ENCODE results near the gene CRACDL. TPM values are rescaled to one million over a fixed set of nuclear protein-coding genes. Genes with fewer than 3 reads are reported as not detected.

Gene CRACDL
- total and polyA plus RNA-seq, 2 of the 13 experiments (the other 11 are each of a cell fraction or from before 2014, with no cell fraction given), result 0.15 to 0.26 TPM

GRCh38 chr2:98924910-98925309 is 11.1 kb downstream of the CRACDL start:
- Histone ChIP-seq H3K4me2 (ENCODE audit: low read depth, low read length) (no peak overlapping the region), H3K79me2 (ENCODE audit: insufficient read depth, low read length) (no peaks in the 10 kb centered on the region), H3K27ac (ENCODE audit: extremely low read length, insufficient read depth, low read length) (no peak overlapping the region), H4K20me1 (ENCODE audit: insufficient read depth, low read length) (no peaks in the 10 kb centered on the region), H3K9ac (ENCODE audit: insufficient read depth, low read depth, low read length) (no peak overlapping the region), H3K9me3 (ENCODE audit: low read length) (no peaks in the 10 kb centered on the region), H3K4me1 (ENCODE audit: insufficient read depth, low read length) (no peaks in the 10 kb centered on the region), H2AFZ (ENCODE audit: low read length) (no peak overlapping the region), H3K4me3 (replicated peaks in 1 of 3; ENCODE audit: insufficient read depth in 1 of 3, low read depth in 2 of 3, low read length in 3 of 3) (no peak overlapping the region), H3K27me3 (ENCODE audit: control insufficient read depth in 1 of 2, insufficient read depth in 2 of 2, low read length in 2 of 2) (peaks cover 2 to 23% of the 10 kb centered on the region in 2 experiments; a peak in 2 of 5 replicates), H3K36me3 (replicated peaks in 1 of 2; ENCODE audit: control insufficient read depth in 1 of 2, insufficient read depth in 2 of 2, low read length in 2 of 2) (no peaks in the 10 kb centered on the region; a peak in 1 of 5 replicates)
- ATAC-seq (no peak), DNase-seq (ENCODE audit: low spot score) (no peak), FAIRE-seq (no peak)
- POLR2A ChIA-PET, result no interaction called here
- CTCF ChIA-PET (ENCODE audit: low intra/inter-chr PET ratio, low total read pairs), result no interaction called here
- in situ Hi-C loops (cut with HindIII; ENCODE audit: extremely low pct_ligation_motif_present, low pct_unique_long_range_greater_than_20kb) (no loop called here), intact Hi-C loops (cut with micrococcal nuclease; ENCODE audit: unreplicated experiment) (loop anchor here (10.0 kb wide), 1 partner anchor 280 kb away; no protein-coding TSS in a partner anchor)
- TF ChIP-seq MAZ (IDR thresholded peaks at IDR 0.05; ENCODE audit: borderline replicate concordance, low read depth, low read length), result no peak
- no peak for TF ChIP-seq MAZ (CRISPR knock-in tag; IDR thresholded peaks at IDR 0.05; ENCODE audit: low read depth)
- TF ChIP-seq ZNF629 (CRISPR knock-in tag; conservative IDR thresholded peaks at IDR 0.05), result no peak
- TF ChIP-seq THAP8 (CRISPR knock-in tag; IDR thresholded peaks at IDR 0.05; ENCODE audit: borderline replicate concordance), result no peak
- TF ChIP-seq SMAD3 (CRISPR knock-in tag; IDR thresholded peaks at IDR 0.05), result no peak
- no peak for TF ChIP-seq MIER2 (CRISPR knock-in tag; IDR thresholded peaks at IDR 0.05)
- TF ChIP-seq AHDC1 (CRISPR knock-in tag; IDR thresholded peaks at IDR 0.05; ENCODE audit: borderline replicate concordance), result no peak
- TF ChIP-seq, protein P1, sequence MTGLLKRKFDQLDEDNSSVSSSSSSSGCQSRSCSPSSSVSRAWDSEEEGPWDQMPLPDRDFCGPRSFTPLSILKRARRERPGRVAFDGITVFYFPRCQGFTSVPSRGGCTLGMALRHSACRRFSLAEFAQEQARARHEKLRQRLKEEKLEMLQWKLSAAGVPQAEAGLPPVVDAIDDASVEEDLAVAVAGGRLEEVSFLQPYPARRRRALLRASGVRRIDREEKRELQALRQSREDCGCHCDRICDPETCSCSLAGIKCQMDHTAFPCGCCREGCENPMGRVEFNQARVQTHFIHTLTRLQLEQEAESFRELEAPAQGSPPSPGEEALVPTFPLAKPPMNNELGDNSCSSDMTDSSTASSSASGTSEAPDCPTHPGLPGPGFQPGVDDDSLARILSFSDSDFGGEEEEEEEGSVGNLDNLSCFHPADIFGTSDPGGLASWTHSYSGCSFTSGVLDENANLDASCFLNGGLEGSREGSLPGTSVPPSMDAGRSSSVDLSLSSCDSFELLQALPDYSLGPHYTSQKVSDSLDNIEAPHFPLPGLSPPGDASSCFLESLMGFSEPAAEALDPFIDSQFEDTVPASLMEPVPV (CRISPR knock-in tag; IDR thresholded peaks at IDR 0.05), result no peak
- TF ChIP-seq PAWR (CRISPR knock-in tag; IDR thresholded peaks at IDR 0.05; ENCODE audit: borderline replicate concordance), result no peak
- no peak for TF ChIP-seq KLF9 (CRISPR knock-in tag; IDR thresholded peaks at IDR 0.05; ENCODE audit: low read depth)
- WGBS (ENCODE audit: low lambda C conversion rate), result 0% methylated on average over 4 of the region's 4 CpGs
- no TSS peak for BruUV-seq (replicated peaks)
